K562 (cell line): ENCODE measurements around the gene OSGIN1. TPM values are rescaled to one million over a fixed set of nuclear protein-coding genes. Genes with fewer than 3 reads are reported as not detected.

Source experiments
- ATAC-seq: fragments of 200-7000 bp; cut with Tn5 transposase; 3 replicates; pipeline ENCODE4 v1.9.1; 2020; ENCODE audit warnings: moderate library complexity
- BruUV-seq: library from RNA; stranded (reverse); fragments of 400-500 nt; replicated peaks from 2 replicates; lab custom pipeline; 2021; lab: Mats Ljungman, UMichigan
- CTCF ChIA-PET: fragments of 300-600 bp; formaldehyde crosslinking; extraction: SDS; loops from one replicate; lab custom pipeline; 2021; ENCODE audit warnings: low intra/inter-chr PET ratio; lab: Yijun Ruan, JAX
- POLR2A ChIA-PET: fragments of 300-600, 350-650 bp; sonication (Branson Sonifier 250); formaldehyde crosslinking; extraction: SDS; loops from one replicate; lab custom pipeline; 2021; ENCODE audit warnings: antibody characterized with exemption, inconsistent platforms; lab: Yijun Ruan, JAX
- DNase-seq, 4 experiments: peaks; one replicate each; pipeline versions ENCODE4 v3.0.0 to v3.0.0-alpha.2; 2011 to 2018; ENCODE audit warnings: low spot score in 3 of 4, mixed read lengths in 3 of 4; ENCODE audit errors: extremely low read depth in 1 of 4
- FAIRE-seq: peaks from 2 replicates; lab custom pipeline; 2011; peaks lifted over from hg19 to GRCh38; lab: Jason Lieb, UNC
- H2AFZ ChIP-seq: 2 replicates; pipeline ENCODE4 v1.6.0; 2011; ENCODE audit warnings: low read depth, low read length, control low read depth, inconsistent platforms
- H3K27ac ChIP-seq: fragments of 200-600 bp; 3 replicates; pipeline ENCODE4 v1.8.0; 2011; ENCODE audit warnings: low read depth, mild to moderate bottlenecking, control low read depth, inconsistent platforms, low read length, moderate library complexity, mixed read lengths; ENCODE audit errors: extremely low read depth
- H3K27me3 ChIP-seq, 2 experiments: fragments of 300-600 bp in 1 of 2; 2 replicates in 1 of 2; 3 replicates in 1 of 2; pipeline versions ENCODE4 v1.6.0 to v1.8.0; 2011; ENCODE audit warnings: inconsistent platforms in 2 of 2, low read length in 2 of 2, mild to moderate bottlenecking in 1 of 2, mixed read lengths in 1 of 2, moderate library complexity in 1 of 2; ENCODE audit not compliant: control insufficient read depth in 2 of 2, insufficient read depth in 2 of 2
- H3K36me3 ChIP-seq: fragments of 300-600 bp; 3 replicates; pipeline ENCODE4 v1.8.0; 2011; ENCODE audit warnings: mild to moderate bottlenecking, low read length, inconsistent platforms; ENCODE audit not compliant: control insufficient read depth, insufficient read depth
- H3K4me1 ChIP-seq, 2 experiments: fragments of 200-600 bp in 1 of 2; replicated peaks in 1 of 2; 2 replicates in 1 of 2; 3 replicates in 1 of 2; pipeline versions ENCODE4 v1.5.1 to v1.8.0; 2011; ENCODE audit warnings: inconsistent platforms in 2 of 2, low read length in 2 of 2, mild to moderate bottlenecking in 1 of 2, mixed read lengths in 1 of 2, moderate library complexity in 1 of 2; ENCODE audit not compliant: control insufficient read depth in 2 of 2, insufficient read depth in 2 of 2
- H3K4me2 ChIP-seq: 2 replicates; pipeline ENCODE4 v1.6.1; 2011; ENCODE audit warnings: low read length, control low read depth, inconsistent platforms, mixed read lengths; ENCODE audit not compliant: insufficient read depth
- H3K4me3 ChIP-seq: fragments of 200-600 bp; sonication (generic), shearing (Covaris generic); 2 replicates; pipeline ENCODE4 v1.5.1; 2016; ENCODE audit warnings: control low read depth, inconsistent platforms
- H3K79me2 ChIP-seq: fragments of 200-600 bp; 3 replicates; pipeline ENCODE4 v1.8.0; 2011; ENCODE audit warnings: low read length, inconsistent platforms; ENCODE audit not compliant: control insufficient read depth, insufficient read depth
- H3K9ac ChIP-seq, 2 experiments: 2 replicates each; pipeline versions ENCODE4 v1.6.0 to v1.6.1; 2011; ENCODE audit warnings: low read depth in 2 of 2, low read length in 2 of 2, control low read depth in 1 of 2, inconsistent platforms in 1 of 2, mild to moderate bottlenecking in 1 of 2, mixed read lengths in 1 of 2; ENCODE audit not compliant: insufficient read depth in 1 of 2
- H3K9me1 ChIP-seq: one replicate; pipeline ENCODE4 v1.6.0; 2011; ENCODE audit warnings: inconsistent platforms, mild to moderate bottlenecking, low read length, moderate library complexity; ENCODE audit not compliant: control insufficient read depth, insufficient read depth
- H3K9me3 ChIP-seq: replicated peaks from 2 replicates; pipeline ENCODE4 v1.5.1; 2011; ENCODE audit warnings: low read depth, low read length, inconsistent platforms; ENCODE audit not compliant: control insufficient read depth, insufficient read depth
- H4K20me1 ChIP-seq: replicated peaks from 2 replicates; pipeline ENCODE4 v1.6.1; 2011; ENCODE audit warnings: low read length, inconsistent platforms, mixed read lengths; ENCODE audit not compliant: control insufficient read depth, insufficient read depth
- ARNT ChIP-seq, 2 experiments: fragments of 450-650 bp; IDR thresholded peaks; 2 replicates each; pipeline ENCODE4 v1.6.1; 2016; ENCODE audit warnings: mild to moderate bottlenecking in 1 of 2
- BRD4 ChIP-seq: fragments of 200-600 bp; sonication (generic); IDR thresholded peaks from 2 replicates; pipeline ENCODE4 v1.6.1; 2017; ENCODE audit warnings: inconsistent platforms
- CBX5 ChIP-seq: IDR thresholded peaks from 2 replicates; pipeline ENCODE4 v1.6.1; 2014; ENCODE audit warnings: low read depth, borderline replicate concordance
- CEBPG ChIP-seq, 3 experiments: fragments of 200-800 bp in 1 of 3; sonication (Bioruptor generic) in 1 of 3; sonication (generic) in 1 of 3; formaldehyde crosslinking in 1 of 3; IDR thresholded peaks in 2 of 3; conservative IDR thresholded peaks in 1 of 3; 2 replicates each; pipeline versions ENCODE4 v1.6.1 to v1.8.0; 2016 to 2022; ENCODE audit warnings: missing compliant biosample characterization in 2 of 3, missing genetic modification characterization in 2 of 3, mild to moderate bottlenecking in 1 of 3, missing genetic modification reagents in 1 of 3
- GABPB1 ChIP-seq: sonication (generic); formaldehyde crosslinking; IDR thresholded peaks from 2 replicates; pipeline ENCODE4 v1.8.0; 2022; ENCODE audit warnings: mild to moderate bottlenecking, missing genetic modification reagents
- POLR2A ChIP-seq: fragments of 450-650 bp; conservative IDR thresholded peaks from 2 replicates; pipeline ENCODE4 v1.6.1; 2016
- PYGO2 ChIP-seq: fragments of 450-650 bp; IDR thresholded peaks from 2 replicates; pipeline ENCODE4 v1.6.1; 2016; ENCODE audit warnings: mild to moderate bottlenecking, missing genetic modification characterization, moderate library complexity, missing compliant biosample characterization
- TRIM28 ChIP-seq: fragments of 450-650 bp; IDR thresholded peaks from 2 replicates; pipeline ENCODE4 v1.6.1; 2017
- ZKSCAN3 ChIP-seq: fragments of 250-450 bp; sonication (Bioruptor Pico); IDR thresholded peaks from 2 replicates; pipeline ENCODE4 v1.4.0; 2020
- ZNF354B ChIP-seq: fragments of 250-450 bp; sonication (Bioruptor Pico); IDR thresholded peaks from 2 replicates; pipeline ENCODE4 v1.4.0; 2020
- WGBS: fragments of 100-300 bp; shearing (Covaris generic); methylation state at CpG from one replicate; pipeline ENCODE4 v1.1.6; 2016; ENCODE audit warnings: low coverage, mixed read lengths; ENCODE audit not compliant: insufficient coverage; ENCODE audit errors: missing lambda C conversion rate; 5-methylcytosine and 5-hydroxymethylcytosine counted together
- in situ Hi-C: fragments of 300-500 bp; cut with MboI; formaldehyde crosslinking; loops from 4 replicates; pipeline ENCODE4 v1.15.0; 2018; ENCODE audit warnings: inconsistent platforms, mixed read lengths
- intact Hi-C: fragments of 100-400 bp; cut with micrococcal nuclease; formaldehyde crosslinking; loops from 2 replicates; pipeline ENCODE4 v1.14.2; 2022
- polyA plus RNA-seq, 8 experiments: library from polyadenylated mRNA; depleted of rRNA in 4 of 8; stranded (reverse) in 5 of 8; unstranded in 3 of 8; fragments of >200 nt; fragmentation: Nextera tagmentation in 2 of 8; fragmentation: Illumina TruSeq in 1 of 8; extraction: Ambion mirVana in 2 of 8; extraction: Trizol in 1 of 8; gene quantifications; 2 replicates each; pipeline versions ENCODE4 v1.2.1 to v1.2.3, GENCODE V29; 2011 to 2014; ENCODE audit warnings: inconsistent platforms in 1 of 8, missing spikeins in 1 of 8
- total RNA-seq, 7 experiments: library from RNA; depleted of rRNA in 6 of 7; stranded (reverse); fragments of >200 nt in 6 of 7; fragmentation: Illumina TruSeq in 2 of 7; extraction: Trizol in 2 of 7; gene quantifications; 2 replicates each; pipeline versions ENCODE4 v1.2.1 to v1.2.3, GENCODE V29; 2011 to 2021; ENCODE audit warnings: low replicate concordance in 1 of 7
- TF ChIP-seq, protein P1 (sequence below): conservative IDR thresholded peaks from 2 replicates; pipeline ENCODE4 v1.6.1; 2011; ENCODE audit warnings: low read depth, mild to moderate bottlenecking, low read length; ENCODE audit not compliant: control insufficient read depth

Gene OSGIN1
- total and polyA plus RNA-seq, 9 of the 15 experiments (the other 6 are each of a cell fraction or from before 2014, with no cell fraction given): 0.03 to 3.6 (median 1.6) TPM

- DNase-seq: no peak
- WGBS: 15% methylated on average over 24 of the region's 27 CpGs
- Histone ChIP-seq H3K79me2 (no peaks in the 10 kb centered on the region), H3K9me3 (no peaks in the 10 kb centered on the region), H3K36me3 (no peaks in the 10 kb centered on the region), H2AFZ (no peak overlapping the region), H3K27ac (no peak overlapping the region), H3K4me2 (no peak overlapping the region), H3K9ac (no peak overlapping the region), H3K27me3 (peaks cover 28 to 67% of the 10 kb centered on the region in 2 experiments; a peak in 4 of 5 replicates), H3K9me1 (no peaks in the 10 kb centered on the region), H3K4me1 (peaks cover 0 to 24% of the 10 kb centered on the region in 2 experiments; a peak in 1 of 5 replicates), H3K4me3 (no peak overlapping the region), H4K20me1 (peaks cover 21% of the 10 kb centered on the region; the same call in 1 of the 2 replicates)
- FAIRE-seq: peak; percentile 58
- ATAC-seq: no peak
- in situ Hi-C loops: loop anchor here (10.0 kb wide), 1 partner anchor 73 kb away; the partner anchor contains the start of gene SLC38A8
- intact Hi-C loops: no loop called here
- ChIA-PET POLR2A (interaction anchor here (0.6 to 1.3 kb wide), 6 partner anchors 18 to 139 kb away, joined by 3 to 4 read pairs (median 3); partner anchors contain the start of gene OSGIN1), CTCF (interaction anchor here (1.6 kb wide), 1 partner anchor 94 kb away, joined by 4 read pairs; no protein-coding TSS in a partner anchor)
- TF ChIP-seq ZNF354B (CRISPR knock-in tag) (no peak), BRD4 (no peak), CEBPG (CRISPR knock-in tag; IDR thresholded peaks at IDR 0.05) (no peak), CEBPG (tag; conservative IDR thresholded peaks at IDR 0.05 in 1 of 2, IDR thresholded peaks at IDR 0.05 in 1 of 2) (no peak), ARNT (IDR thresholded peaks at IDR 0.05) (no peak), ZKSCAN3 (CRISPR knock-in tag) (no peak), POLR2A (no peak), PYGO2 (tag) (no peak), GABPB1 (CRISPR knock-in tag) (no peak), CBX5 (no peak), TRIM28 (no peak)
- TF ChIP-seq, protein P1, sequence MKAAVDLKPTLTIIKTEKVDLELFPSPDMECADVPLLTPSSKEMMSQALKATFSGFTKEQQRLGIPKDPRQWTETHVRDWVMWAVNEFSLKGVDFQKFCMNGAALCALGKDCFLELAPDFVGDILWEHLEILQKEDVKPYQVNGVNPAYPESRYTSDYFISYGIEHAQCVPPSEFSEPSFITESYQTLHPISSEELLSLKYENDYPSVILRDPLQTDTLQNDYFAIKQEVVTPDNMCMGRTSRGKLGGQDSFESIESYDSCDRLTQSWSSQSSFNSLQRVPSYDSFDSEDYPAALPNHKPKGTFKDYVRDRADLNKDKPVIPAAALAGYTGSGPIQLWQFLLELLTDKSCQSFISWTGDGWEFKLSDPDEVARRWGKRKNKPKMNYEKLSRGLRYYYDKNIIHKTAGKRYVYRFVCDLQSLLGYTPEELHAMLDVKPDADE: no peak
- no TSS peak for BruUV-seq
Measured at GRCh38 chr16:83971165-83972130, 18.4 kb downstream of the OSGIN1 start.
